Measurements from ENCODE around the gene DYNLL1.
"Not testable (repeated sequence)": the region's sequence is repeated elsewhere in the genome, so short reads cannot be mapped to it uniquely, and the experiment has no call there.

Gene DYNLL1

GRCh38 chr12:120528861-120529525 lies 33.1 kb downstream of the DYNLL1 start, which contains the start of gene COQ5:
COQ5 (minus strand) TSS chr12:120529158; CDS start chr12:120529141, 17 bp downstream.
- peak; percentile 96 for DNase-seq (ENCODE audit: low read depth)
- no peaks in the 10 kb centered on the region for H3K27me3 ChIP-seq (replicated peaks; ENCODE audit: control insufficient read depth, insufficient read depth, low read length)
- no peaks in the 10 kb centered on the region for H3K36me3 ChIP-seq (ENCODE audit: control insufficient read depth, insufficient read depth, low read length, severe bottlenecking)
- peak within 1 kb of the TSS; percentile 87 for H3K4me3 ChIP-seq (ENCODE audit: low read length)
- H3K9me3 ChIP-seq (ENCODE audit: control insufficient read depth, low read length): no peaks in the 10 kb centered on the region
- peaks cover 7% of the 10 kb centered on the region for H3K4me1 ChIP-seq (ENCODE audit: control insufficient read depth, insufficient read depth, low read length)
- H3K9ac ChIP-seq (ENCODE audit: low read length): peak within 1 kb of the TSS; percentile 92

- peaks cover 7% of the 10 kb centered on the region for H3K4me1 ChIP-seq (ENCODE audit: control insufficient read depth, insufficient read depth, low read length)
- H3K9me3 ChIP-seq (ENCODE audit: control insufficient read depth, low read length): no peaks in the 10 kb centered on the region
- H3K9ac ChIP-seq (ENCODE audit: low read length): peak overlapping the region; percentile 92
- H3K27me3 ChIP-seq (replicated peaks; ENCODE audit: control insufficient read depth, insufficient read depth, low read length): no peaks in the 10 kb centered on the region
- peak overlapping the region; percentile 87 for H3K4me3 ChIP-seq (ENCODE audit: low read length)
- peak; percentile 61 for DNase-seq (ENCODE audit: low read depth)
- H3K36me3 ChIP-seq (ENCODE audit: control insufficient read depth, insufficient read depth, low read length, severe bottlenecking): no peaks in the 10 kb centered on the region
Measured at GRCh38 chr12:120529641-120530417, 33.9 kb downstream of the DYNLL1 start.

GRCh38 chr12:120530418-120530761 lies 34.5 kb downstream of the DYNLL1 start:
- Histone ChIP-seq H3K4me3 (ENCODE audit: low read length) (peak overlapping the region; percentile 87), H3K9ac (ENCODE audit: low read length) (peak overlapping the region; percentile 92)
- not testable (repeated sequence) for H3K27me3 ChIP-seq (replicated peaks; ENCODE audit: control insufficient read depth, insufficient read depth, low read length); H3K4me1 ChIP-seq (ENCODE audit: control insufficient read depth, insufficient read depth, low read length); H3K36me3 ChIP-seq (ENCODE audit: control insufficient read depth, insufficient read depth, low read length, severe bottlenecking); H3K9me3 ChIP-seq (ENCODE audit: control insufficient read depth, low read length); DNase-seq (ENCODE audit: low read depth)

- H3K4me3 ChIP-seq (ENCODE audit: low read length): no peak overlapping the region
- H3K9ac ChIP-seq (ENCODE audit: low read length): no peak overlapping the region
- no peaks in the 10 kb centered on the region for H3K27me3 ChIP-seq (replicated peaks; ENCODE audit: control insufficient read depth, insufficient read depth, low read length)
- peaks cover 31% of the 10 kb centered on the region for H3K4me1 ChIP-seq (ENCODE audit: control insufficient read depth, insufficient read depth, low read length)
- no peak for DNase-seq (ENCODE audit: low read depth)
- H3K9me3 ChIP-seq (ENCODE audit: control insufficient read depth, low read length): no peaks in the 10 kb centered on the region
- no peaks in the 10 kb centered on the region for H3K36me3 ChIP-seq (ENCODE audit: control insufficient read depth, insufficient read depth, low read length, severe bottlenecking)
Measured at GRCh38 chr12:120532701-120533238, 36.9 kb downstream of the DYNLL1 start.

- peak; percentile 93 for DNase-seq (ENCODE audit: low read depth)
- H3K9me3 ChIP-seq (ENCODE audit: control insufficient read depth, low read length): no peaks in the 10 kb centered on the region
- H3K4me3 ChIP-seq (ENCODE audit: low read length): peak within 1 kb of the TSS; percentile 96
Measured at GRCh38 chr12:120534203-120534702, 38.3 kb downstream of the DYNLL1 start, which contains the start of gene RNF10. RNF10 (plus strand) TSS chr12:120534356; CDS start chr12:120534812, 456 bp downstream.

GRCh38 chr12:120534703-120535655 lies 39.1 kb downstream of the DYNLL1 start:
- H3K36me3 ChIP-seq (ENCODE audit: control insufficient read depth, insufficient read depth, low read length, severe bottlenecking): no peaks in the 10 kb centered on the region
- no peaks in the 10 kb centered on the region for H3K9me3 ChIP-seq (ENCODE audit: control insufficient read depth, low read length)
- H3K4me1 ChIP-seq (ENCODE audit: control insufficient read depth, insufficient read depth, low read length): peaks cover 45% of the 10 kb centered on the region
- DNase-seq (ENCODE audit: low read depth): peak; percentile 79
- no peaks in the 10 kb centered on the region for H3K27me3 ChIP-seq (replicated peaks; ENCODE audit: control insufficient read depth, insufficient read depth, low read length)
- peak overlapping the region; percentile 98 for H3K9ac ChIP-seq (ENCODE audit: low read length)
- H3K4me3 ChIP-seq (ENCODE audit: low read length): peak overlapping the region; percentile 96

More at GRCh38 chr12:120534203-120534702, 38.3 kb downstream of the DYNLL1 start, which contains the start of gene RNF10:
- no peaks in the 10 kb centered on the region for H3K36me3 ChIP-seq (ENCODE audit: control insufficient read depth, insufficient read depth, low read length, severe bottlenecking)
- H3K4me1 ChIP-seq (ENCODE audit: control insufficient read depth, insufficient read depth, low read length): peaks cover 45% of the 10 kb centered on the region
- peak within 1 kb of the TSS; percentile 98 for H3K9ac ChIP-seq (ENCODE audit: low read length)
- no peaks in the 10 kb centered on the region for H3K27me3 ChIP-seq (replicated peaks; ENCODE audit: control insufficient read depth, insufficient read depth, low read length)

GRCh38 chr12:120536064-120536791 lies 40.3 kb downstream of the DYNLL1 start:
- H3K9me3 ChIP-seq (ENCODE audit: control insufficient read depth, low read length): no peaks in the 10 kb centered on the region
- H3K9ac ChIP-seq (ENCODE audit: low read length): peak overlapping the region; percentile 98
- H3K36me3 ChIP-seq (ENCODE audit: control insufficient read depth, insufficient read depth, low read length, severe bottlenecking): no peaks in the 10 kb centered on the region
- peak overlapping the region; percentile 96 for H3K4me3 ChIP-seq (ENCODE audit: low read length)
- no peaks in the 10 kb centered on the region for H3K27me3 ChIP-seq (replicated peaks; ENCODE audit: control insufficient read depth, insufficient read depth, low read length)
- peaks cover 58% of the 10 kb centered on the region for H3K4me1 ChIP-seq (ENCODE audit: control insufficient read depth, insufficient read depth, low read length)
- no peak for DNase-seq (ENCODE audit: low read depth)

- peak overlapping the region; percentile 96 for H3K4me3 ChIP-seq (ENCODE audit: low read length)
- H3K9me3 ChIP-seq (ENCODE audit: control insufficient read depth, low read length): no peaks in the 10 kb centered on the region
- H3K36me3 ChIP-seq (ENCODE audit: control insufficient read depth, insufficient read depth, low read length, severe bottlenecking): no peaks in the 10 kb centered on the region
- H3K27me3 ChIP-seq (replicated peaks; ENCODE audit: control insufficient read depth, insufficient read depth, low read length): no peaks in the 10 kb centered on the region
- DNase-seq (ENCODE audit: low read depth): no peak
- H3K4me1 ChIP-seq (ENCODE audit: control insufficient read depth, insufficient read depth, low read length): peaks cover 63% of the 10 kb centered on the region
- peak overlapping the region; percentile 28 for H3K9ac ChIP-seq (ENCODE audit: low read length)
Measured at GRCh38 chr12:120537856-120538220, 41.9 kb downstream of the DYNLL1 start.

- H3K9ac ChIP-seq (ENCODE audit: low read length): peak overlapping the region; percentile 28
- no peaks in the 10 kb centered on the region for H3K9me3 ChIP-seq (ENCODE audit: control insufficient read depth, low read length)
- no peaks in the 10 kb centered on the region for H3K27me3 ChIP-seq (replicated peaks; ENCODE audit: control insufficient read depth, insufficient read depth, low read length)
- peaks cover 63% of the 10 kb centered on the region for H3K4me1 ChIP-seq (ENCODE audit: control insufficient read depth, insufficient read depth, low read length)
- DNase-seq (ENCODE audit: low read depth): peak; percentile 53
- H3K36me3 ChIP-seq (ENCODE audit: control insufficient read depth, insufficient read depth, low read length, severe bottlenecking): no peaks in the 10 kb centered on the region
- H3K4me3 ChIP-seq (ENCODE audit: low read length): peak overlapping the region; percentile 96
Measured at GRCh38 chr12:120538281-120539156, 42.6 kb downstream of the DYNLL1 start.

All from adipocyte (in vitro differentiated cells).